ENCODE results near the gene SGMS1. TPM values are rescaled to one million over a fixed set of nuclear protein-coding genes. Genes with fewer than 3 reads are reported as not detected.

Gene SGMS1
- total RNA-seq, 3 donors from 2014 or later (not counting 1 experiment from before 2014, with no cell fraction given), result 24.5 to 32.7 (median 30.4) TPM

- no peak overlapping the region for H3K4me3 Mint-ChIP-seq
- intact Hi-C loops (cut with micrococcal nuclease), result no loop called here
- WGBS (ENCODE audit: insufficient coverage), result no CpG with 5 or more reads among the region's 1 CpG
- DNase-seq (no peak), ATAC-seq (no peak)
- H3K4me1 Mint-ChIP-seq, result peaks cover 6 to 24% of the 10 kb centered on the region in 2 donors
- no peaks in the 10 kb centered on the region for H3K9me3 Mint-ChIP-seq
- TF ChIP-seq CTCF (IDR thresholded peaks at IDR 0.05), result no peak
- no peaks in the 10 kb centered on the region for H3K36me3 Mint-ChIP-seq
- H3K27me3 Mint-ChIP-seq (ENCODE audit: low read depth in 2 of 2), result no peaks in the 10 kb centered on the region
- H3K27ac Mint-ChIP-seq, result peak overlapping the region in 1 of 2 donors; percentile 45
- no peak overlapping the region for H3K27ac ChIP-seq (ENCODE audit: low read length)
- no peaks in the 10 kb centered on the region for H3K36me3 ChIP-seq (ENCODE audit: control insufficient read depth, insufficient read depth, low read length)
- no peaks in the 10 kb centered on the region for H3K27me3 ChIP-seq (ENCODE audit: control insufficient read depth, insufficient read depth, low read length)
- H3K4me1 ChIP-seq (ENCODE audit: control insufficient read depth, insufficient read depth, low read length), result no peaks in the 10 kb centered on the region
- no peak overlapping the region for H3K4me3 ChIP-seq (ENCODE audit: low read length)
- H3K9me3 ChIP-seq (ENCODE audit: control insufficient read depth, insufficient read depth, low read length), result no peaks in the 10 kb centered on the region
Measured at GRCh38 chr10:50533296-50533695, 90.5 kb downstream of the SGMS1 start.

GRCh38 chr10:50531388-50532077 is 92.2 kb downstream of the SGMS1 start:
- Histone ChIP-seq H3K36me3 (ENCODE audit: control insufficient read depth, insufficient read depth, low read length) (no peaks in the 10 kb centered on the region), H3K4me1 (ENCODE audit: control insufficient read depth, insufficient read depth, low read length) (peaks cover 12% of the 10 kb centered on the region), H3K9me3 (ENCODE audit: control insufficient read depth, insufficient read depth, low read length) (no peaks in the 10 kb centered on the region), H3K27ac (ENCODE audit: low read length) (no peak overlapping the region), H3K27me3 (ENCODE audit: control insufficient read depth, insufficient read depth, low read length) (no peaks in the 10 kb centered on the region), H3K4me3 (ENCODE audit: low read length) (no peak overlapping the region)
- Mint-ChIP-seq H3K36me3 (no peaks in the 10 kb centered on the region), H3K27me3 (ENCODE audit: low read depth in 2 of 2) (no peaks in the 10 kb centered on the region), H3K27ac (peak overlapping the region in 1 of 2 donors; percentile 1), H3K4me1 (peaks cover 16 to 33% of the 10 kb centered on the region in 2 donors), H3K9me3 (no peaks in the 10 kb centered on the region), H3K4me3 (no peak overlapping the region)
- WGBS (ENCODE audit: insufficient coverage), result 86% methylated on average over 5 of the region's 5 CpGs
- DNase-seq (no peak), ATAC-seq (no peak)
- TF ChIP-seq CTCF (IDR thresholded peaks at IDR 0.05), result no peak
- intact Hi-C loops (cut with micrococcal nuclease), result no loop called here

- Histone ChIP-seq H3K27ac (ENCODE audit: low read length) (no peak overlapping the region), H3K36me3 (ENCODE audit: control insufficient read depth, insufficient read depth, low read length) (no peaks in the 10 kb centered on the region), H3K4me3 (ENCODE audit: low read length) (no peak overlapping the region), H3K4me1 (ENCODE audit: control insufficient read depth, insufficient read depth, low read length) (peaks cover 13% of the 10 kb centered on the region), H3K27me3 (ENCODE audit: control insufficient read depth, insufficient read depth, low read length) (no peaks in the 10 kb centered on the region), H3K9me3 (ENCODE audit: control insufficient read depth, insufficient read depth, low read length) (no peaks in the 10 kb centered on the region)
- no peak for DNase-seq
- Mint-ChIP-seq H3K4me3 (no peak overlapping the region), H3K27ac (no peak overlapping the region), H3K9me3 (no peaks in the 10 kb centered on the region), H3K27me3 (ENCODE audit: low read depth in 2 of 2) (no peaks in the 10 kb centered on the region), H3K4me1 (peaks cover 26 to 27% of the 10 kb centered on the region in 2 donors), H3K36me3 (no peaks in the 10 kb centered on the region)
- no peak for TF ChIP-seq CTCF (IDR thresholded peaks at IDR 0.05)
- intact Hi-C loops (cut with micrococcal nuclease), result no loop called here
- ATAC-seq, result no peak
- WGBS (ENCODE audit: insufficient coverage), result 97% methylated on average over 5 of the region's 5 CpGs
Measured at GRCh38 chr10:50529660-50530059, 94.1 kb downstream of the SGMS1 start.

GRCh38 chr10:50528206-50528605 is 95.5 kb downstream of the SGMS1 start:
- H3K4me1 Mint-ChIP-seq, result peaks cover 25 to 35% of the 10 kb centered on the region in 2 donors

More at GRCh38 chr10:50528206-50528605, 95.5 kb downstream of the SGMS1 start:
- Histone ChIP-seq H3K27ac (ENCODE audit: low read length) (no peak overlapping the region), H3K4me3 (ENCODE audit: low read length) (no peak overlapping the region), H3K27me3 (ENCODE audit: control insufficient read depth, insufficient read depth, low read length) (no peaks in the 10 kb centered on the region), H3K4me1 (ENCODE audit: control insufficient read depth, insufficient read depth, low read length) (peaks cover 13% of the 10 kb centered on the region), H3K36me3 (ENCODE audit: control insufficient read depth, insufficient read depth, low read length) (no peaks in the 10 kb centered on the region), H3K9me3 (ENCODE audit: control insufficient read depth, insufficient read depth, low read length) (no peaks in the 10 kb centered on the region)
- H3K27me3 Mint-ChIP-seq (ENCODE audit: low read depth in 2 of 2), result no peaks in the 10 kb centered on the region
- H3K9me3 Mint-ChIP-seq, result no peaks in the 10 kb centered on the region
- 75% methylated on average over 1 of the region's 2 CpGs for WGBS (ENCODE audit: insufficient coverage)
- ATAC-seq (no peak), DNase-seq (no peak)
- TF ChIP-seq CTCF (IDR thresholded peaks at IDR 0.05), result no peak
- H3K36me3 Mint-ChIP-seq, result no peaks in the 10 kb centered on the region
- no peak overlapping the region for H3K4me3 Mint-ChIP-seq
- peak overlapping the region; percentile 83 to 85 for H3K27ac Mint-ChIP-seq
- intact Hi-C loops (cut with micrococcal nuclease), result no loop called here
